Right lobe of liver (tissue), 6 donors: ENCODE data around the gene CALHM1. TPM values are rescaled to one million over a fixed set of nuclear protein-coding genes. Genes with fewer than 3 reads are reported as not detected.

Experiments
- ATAC-seq, 4 donors: fragments of 200-7000 bp; cut with Tn5 transposase; one replicate each; pipeline ENCODE4 v1.9.1; 2020; ENCODE audit warnings: mild to moderate bottlenecking in 4 of 4, moderate library complexity in 4 of 4
- DNase-seq, 3 donors: peaks; one replicate each; pipeline ENCODE4 v3.0.0-alpha.2; 2020
- H3K27ac ChIP-seq, 3 donors: fragments of 200-600 bp; one replicate each; pipeline ENCODE4 v1.8.0; 2022
- H3K27me3 ChIP-seq, 2 donors: fragments of 200-600 bp; one replicate each; pipeline ENCODE4 v1.8.0; 2022
- H3K36me3 ChIP-seq, 4 donors: fragments of 200-600 bp; sonication (generic) in 1 of 4; one replicate each; pipeline versions ENCODE4 v1.5.1 to v1.8.0; 2017 to 2022; ENCODE audit warnings: control low read depth in 1 of 4
- H3K4me1 ChIP-seq, 4 donors: fragments of 200-600 bp; sonication (generic) in 1 of 4; one replicate each; pipeline versions ENCODE4 v1.5.1 to v1.8.0; 2017 to 2022; ENCODE audit warnings: control low read depth in 1 of 4
- H3K4me3 ChIP-seq, 3 donors: fragments of 200-600 bp; one replicate each; pipeline ENCODE4 v1.8.0; 2022
- H3K9me3 ChIP-seq, 4 donors: fragments of 200-600 bp; sonication (generic) in 1 of 4; one replicate each; pipeline versions ENCODE4 v1.5.1 to v1.8.0; 2017 to 2022; ENCODE audit warnings: control low read depth in 1 of 4
- POLR2A ChIP-seq: fragments of 450-650 bp; IDR thresholded peaks from one replicate; pipeline ENCODE4 v1.6.1; 2017; ENCODE audit warnings: antibody characterized with exemption, mild to moderate bottlenecking
- WGBS: methylation state at CpG from one replicate; pipeline ENCODE4 v1.1.6; 2018; ENCODE audit warnings: low coverage, low lambda C conversion rate; ENCODE audit not compliant: insufficient coverage; ENCODE audit errors: missing lambda C conversion rate; 5-methylcytosine and 5-hydroxymethylcytosine counted together
- intact Hi-C, 2 donors: fragments of 100-400 bp; cut with DNase I; formaldehyde crosslinking; loops; one replicate each; pipeline versions ENCODE4 v1.11.2 to v1.14.1; 2022
- total RNA-seq, 6 experiments: library from RNA; depleted of rRNA in 2 of 6; stranded (reverse); fragments of >200 nt in 2 of 6; fragmentation: NEBNext Ultra II Directional in 3 of 6; extraction: Animal tissue kit (Norgen Biotek cat#: 25700) in 3 of 6; gene quantifications; one replicate each; pipeline versions ENCODE4 v1.1.0 to v1.2.4, GENCODE V29; 2016 to 2023
- TF ChIP-seq, protein P1 (sequence below), 4 donors: fragments of 200-600 bp in 3 of 4; fragments of 450-650 bp in 1 of 4; IDR thresholded peaks; one replicate each; pipeline versions ENCODE4 v1.5.1 to v1.8.0; 2016 to 2022; ENCODE audit warnings: antibody characterized with exemption in 4 of 4, mild to moderate bottlenecking in 2 of 4
- donor health status: DM: no; HTN: yes; CAD: no.
- donor health status: DM: no; HTN: no; CAD: no.
- donor health status: DM: no; HTN: no; CAD: no.
- donor health status: DM: no; HTN: yes; CAD: no.
- donor health status: DM: no; HTN: yes; CAD: no.

CALHM1 gene
- total RNA-seq, 6 experiments from 2014 or later = not detected

DNA sequence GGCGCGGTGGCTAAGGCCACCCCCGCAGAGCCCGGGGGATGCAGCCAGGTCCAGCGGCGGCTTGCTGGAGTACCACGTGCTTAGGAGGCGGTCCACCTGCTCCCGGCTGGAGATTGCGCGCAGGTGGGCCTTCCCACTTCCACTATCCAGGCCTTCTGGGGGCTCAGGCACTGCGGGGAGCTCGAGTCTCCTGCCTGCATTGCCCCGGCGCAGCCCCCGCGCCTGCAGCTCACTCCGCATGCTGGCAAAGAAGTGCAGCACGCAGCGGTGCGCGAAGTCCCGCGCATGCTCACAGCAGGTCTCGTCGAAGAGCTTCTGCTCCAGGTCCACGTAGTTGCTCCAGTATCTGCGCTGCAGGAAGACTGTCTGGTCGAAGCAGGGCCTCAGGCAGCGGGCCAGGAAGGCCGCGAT, 14.6 kb upstream of the CALHM1 start:
- no peak for TF ChIP-seq POLR2A
- TF ChIP-seq, protein P1, sequence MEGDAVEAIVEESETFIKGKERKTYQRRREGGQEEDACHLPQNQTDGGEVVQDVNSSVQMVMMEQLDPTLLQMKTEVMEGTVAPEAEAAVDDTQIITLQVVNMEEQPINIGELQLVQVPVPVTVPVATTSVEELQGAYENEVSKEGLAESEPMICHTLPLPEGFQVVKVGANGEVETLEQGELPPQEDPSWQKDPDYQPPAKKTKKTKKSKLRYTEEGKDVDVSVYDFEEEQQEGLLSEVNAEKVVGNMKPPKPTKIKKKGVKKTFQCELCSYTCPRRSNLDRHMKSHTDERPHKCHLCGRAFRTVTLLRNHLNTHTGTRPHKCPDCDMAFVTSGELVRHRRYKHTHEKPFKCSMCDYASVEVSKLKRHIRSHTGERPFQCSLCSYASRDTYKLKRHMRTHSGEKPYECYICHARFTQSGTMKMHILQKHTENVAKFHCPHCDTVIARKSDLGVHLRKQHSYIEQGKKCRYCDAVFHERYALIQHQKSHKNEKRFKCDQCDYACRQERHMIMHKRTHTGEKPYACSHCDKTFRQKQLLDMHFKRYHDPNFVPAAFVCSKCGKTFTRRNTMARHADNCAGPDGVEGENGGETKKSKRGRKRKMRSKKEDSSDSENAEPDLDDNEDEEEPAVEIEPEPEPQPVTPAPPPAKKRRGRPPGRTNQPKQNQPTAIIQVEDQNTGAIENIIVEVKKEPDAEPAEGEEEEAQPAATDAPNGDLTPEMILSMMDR (IDR thresholded peaks at IDR 0.05) = no peak
- 30% methylated on average over 4 of the region's 32 CpGs for WGBS
- no peaks in the 10 kb centered on the region for H3K4me1 ChIP-seq
- no peaks in the 10 kb centered on the region for H3K36me3 ChIP-seq
- DNase-seq (no peak), ATAC-seq (no peak)
- no peak overlapping the region for H3K4me3 ChIP-seq
- no peaks in the 10 kb centered on the region for H3K9me3 ChIP-seq
- no peak overlapping the region for H3K27ac ChIP-seq
- intact Hi-C loops = no loop called here
- H3K27me3 ChIP-seq = no peaks in the 10 kb centered on the region

DNA sequence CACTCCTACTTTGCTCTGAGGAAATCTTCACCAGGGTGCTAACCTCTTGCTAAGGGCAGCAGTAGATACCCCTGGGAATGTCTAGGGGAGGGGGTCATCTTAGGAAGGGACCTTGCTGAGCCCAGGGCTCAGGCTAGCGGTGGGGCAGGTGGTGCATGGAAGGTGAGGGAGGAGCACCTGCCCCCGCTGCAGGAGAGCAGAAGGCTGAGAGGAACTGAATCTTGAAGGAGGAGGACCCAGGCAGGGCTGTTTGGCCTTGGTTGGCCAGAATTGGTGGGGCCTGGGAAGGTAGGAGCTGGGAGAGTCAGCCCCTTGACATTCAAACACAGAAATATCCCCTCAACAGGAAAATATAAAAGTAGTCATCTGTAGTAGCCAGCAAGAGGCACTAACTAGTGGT, 13.3 kb upstream of the CALHM1 start:
- TF ChIP-seq, protein P1 (IDR thresholded peaks at IDR 0.05) = no peak
- no peak for TF ChIP-seq POLR2A

DNA sequence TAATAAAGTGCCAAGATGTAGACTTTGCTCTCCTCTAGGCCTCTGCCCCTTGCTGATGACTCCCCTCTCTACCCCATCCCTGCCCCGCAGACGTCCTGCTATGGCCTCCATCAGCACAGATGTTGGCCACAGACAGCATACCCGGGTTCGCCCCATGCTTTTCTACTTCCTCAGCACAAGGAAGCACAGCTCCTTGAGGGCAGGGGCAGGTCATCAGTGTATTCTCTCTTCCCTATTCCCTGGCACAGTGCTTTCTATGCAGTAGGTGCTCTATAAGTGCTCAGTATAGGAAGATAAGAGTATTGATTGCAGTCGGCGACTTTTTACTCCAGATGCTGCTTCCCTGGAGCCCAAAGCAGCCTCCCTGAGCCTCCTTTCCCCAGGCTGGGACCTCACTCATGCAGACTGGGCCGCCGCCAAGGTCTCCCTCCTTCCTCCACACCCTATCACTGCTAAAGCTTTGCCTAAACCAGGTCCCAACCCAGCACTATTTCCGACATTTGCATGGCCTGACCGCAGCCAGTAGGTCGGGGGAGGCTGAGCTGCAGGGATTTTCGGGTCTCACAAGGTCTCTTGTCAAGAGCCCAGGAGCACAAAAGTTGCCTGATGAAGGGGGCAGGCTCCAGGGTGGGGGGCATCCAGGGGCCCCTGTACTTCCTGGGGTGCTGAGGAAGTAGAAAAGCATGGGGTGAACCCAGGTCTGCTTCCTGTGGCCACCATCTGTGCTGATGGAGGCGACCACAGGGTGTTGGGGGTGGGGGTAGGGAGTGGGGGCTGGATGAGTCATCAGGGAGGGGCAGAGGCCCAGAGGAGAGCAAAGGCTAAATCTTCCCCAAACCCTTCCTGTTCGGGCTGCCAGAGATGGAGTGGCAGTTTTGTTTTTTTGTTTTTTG, 12.3 kb upstream of the CALHM1 start:
- Histone ChIP-seq H3K9me3 (no peaks in the 10 kb centered on the region), H3K36me3 (no peaks in the 10 kb centered on the region), H3K4me3 (no peak overlapping the region), H3K4me1 (no peaks in the 10 kb centered on the region), H3K27ac (no peak overlapping the region), H3K27me3 (no peaks in the 10 kb centered on the region)
- no peak for TF ChIP-seq POLR2A
- TF ChIP-seq, protein P1 (IDR thresholded peaks at IDR 0.05) = no peak
- WGBS = 45% methylated on average over 12 of the region's 14 CpGs
- no peak for DNase-seq
- intact Hi-C loops = no loop called here
- peak; percentile 63 to 72 (median 66) for ATAC-seq

More for the DNA sequence above, 13.3 kb upstream of the CALHM1 start:
- DNase-seq = no peak
- ATAC-seq = no peak
- Histone ChIP-seq H3K27me3 (no peaks in the 10 kb centered on the region), H3K36me3 (no peaks in the 10 kb centered on the region), H3K27ac (no peak overlapping the region), H3K4me3 (no peak overlapping the region), H3K4me1 (no peaks in the 10 kb centered on the region), H3K9me3 (no peaks in the 10 kb centered on the region)
- intact Hi-C loops = no loop called here
- 100% methylated on average over 1 of the region's 2 CpGs for WGBS

DNA sequence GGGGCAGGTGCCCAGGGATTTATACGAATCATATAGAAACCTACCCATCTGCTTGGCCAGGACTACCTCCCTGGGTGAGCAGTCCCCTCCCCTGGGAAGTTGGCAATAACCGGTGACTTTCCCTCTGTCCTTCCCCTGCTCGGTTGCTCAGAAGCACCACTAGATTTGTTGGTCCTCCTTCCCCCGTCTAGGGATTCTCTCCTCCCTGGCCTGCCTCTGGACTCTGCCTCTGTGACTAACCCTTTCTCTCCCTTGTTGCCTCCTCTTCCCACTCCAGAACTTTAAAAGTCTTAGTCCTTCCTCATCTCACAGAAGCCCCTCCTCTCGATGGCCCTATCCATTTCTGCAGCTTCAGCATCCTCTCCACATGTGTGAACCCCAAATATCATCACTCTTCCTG, 10.5 kb upstream of the CALHM1 start:
- Histone ChIP-seq H3K4me3 (no peak overlapping the region), H3K4me1 (no peaks in the 10 kb centered on the region), H3K27me3 (no peaks in the 10 kb centered on the region), H3K27ac (no peak overlapping the region), H3K36me3 (no peaks in the 10 kb centered on the region), H3K9me3 (no peaks in the 10 kb centered on the region)
- intact Hi-C loops = no loop called here
- 42% methylated on average over 4 of the region's 5 CpGs for WGBS
- no peak for TF ChIP-seq POLR2A
- TF ChIP-seq, protein P1 (IDR thresholded peaks at IDR 0.05) = no peak
- ATAC-seq (no peak), DNase-seq (no peak)
